ENCODE measurements around the gene NADK2. TPM values are rescaled to one million over a fixed set of nuclear protein-coding genes. Genes with fewer than 3 reads are reported as not detected.
A peak's percentile ranks its signal among the peaks of the same experiment; 100 is the strongest.

NADK2 gene
- total and polyA plus RNA-seq, 5 donors from 2014 or later, result 4.6 to 10.9 (median 7.3) TPM

DNA sequence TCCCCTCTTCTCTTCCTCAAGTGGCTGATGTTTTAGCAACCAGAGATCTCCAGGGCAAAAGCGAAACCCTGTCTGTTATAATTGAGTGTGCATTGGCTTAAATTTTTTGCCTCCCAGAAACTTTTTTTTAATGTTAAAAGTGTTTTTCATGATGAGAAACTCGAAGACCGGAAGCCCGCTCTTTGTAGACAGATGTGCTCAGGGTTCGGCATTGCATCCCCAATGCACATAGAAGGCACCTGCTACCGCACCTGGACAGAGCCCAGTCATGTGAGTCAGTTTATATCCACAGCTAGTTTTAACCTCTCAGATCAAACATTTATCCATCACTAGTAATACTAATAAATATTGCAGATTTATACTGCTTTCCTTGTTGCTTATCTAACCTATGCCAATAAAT is 19.5 kb upstream of the NADK2 start:
- Mint-ChIP-seq H3K4me3 (no peak overlapping the region), H3K4me1 (no peaks in the 10 kb centered on the region), H3K27me3 (peaks cover 11% of the 10 kb centered on the region), H3K27ac (no peak overlapping the region), H3K36me3 (no peaks in the 10 kb centered on the region), H3K9me3 (peaks cover 0 to 1% (median 0%) of the 10 kb centered on the region in 7 donors)
- no peak for DNase-seq
- H3K4me3 ChIP-seq (ENCODE audit: low read depth, low read length), result no peak overlapping the region
- H3K4me1 ChIP-seq (ENCODE audit: control insufficient read depth, insufficient read depth, low read length, poor library complexity, severe bottlenecking), result no peaks in the 10 kb centered on the region
- H3K27ac ChIP-seq (ENCODE audit: insufficient read depth, low read length, poor library complexity, severe bottlenecking), result no peak overlapping the region
- no peaks in the 10 kb centered on the region for H3K36me3 ChIP-seq (ENCODE audit: control insufficient read depth, insufficient read depth, low read length)
- no peaks in the 10 kb centered on the region for H3K9me3 ChIP-seq (ENCODE audit: control insufficient read depth in 2 of 2, low read length in 2 of 2)
- H3K27me3 ChIP-seq (ENCODE audit: control insufficient read depth, insufficient read depth, low read length), result peaks cover 4% of the 10 kb centered on the region
- ATAC-seq (ENCODE audit: low read depth in 2 of 2), result no peak

GRCh38 chr5:36253575-36253974 is 11.8 kb upstream of the NADK2 start:
- H3K4me1 ChIP-seq (ENCODE audit: control insufficient read depth, insufficient read depth, low read length, poor library complexity, severe bottlenecking), result no peaks in the 10 kb centered on the region
- H3K9me3 ChIP-seq (ENCODE audit: control insufficient read depth in 2 of 2, low read length in 2 of 2), result no peaks in the 10 kb centered on the region
- H3K36me3 ChIP-seq (ENCODE audit: control insufficient read depth, insufficient read depth, low read length), result no peaks in the 10 kb centered on the region
- no peak overlapping the region for H3K27ac Mint-ChIP-seq
- peaks cover 0 to 1% (median 0%) of the 10 kb centered on the region in 7 donors for H3K9me3 Mint-ChIP-seq
- no peaks in the 10 kb centered on the region for H3K36me3 Mint-ChIP-seq
- H3K27ac ChIP-seq (ENCODE audit: insufficient read depth, low read length, poor library complexity, severe bottlenecking), result no peak overlapping the region
- DNase-seq (no peak), ATAC-seq (ENCODE audit: low read depth in 2 of 2) (no peak)
- H3K4me3 ChIP-seq (ENCODE audit: low read depth, low read length), result no peak overlapping the region
- no peaks in the 10 kb centered on the region for H3K4me1 Mint-ChIP-seq
- no peak overlapping the region for H3K4me3 Mint-ChIP-seq
- H3K27me3 ChIP-seq (ENCODE audit: control insufficient read depth, insufficient read depth, low read length), result peaks cover 20% of the 10 kb centered on the region
- H3K27me3 Mint-ChIP-seq, result peaks cover 63% of the 10 kb centered on the region

- Histone ChIP-seq H3K27ac (ENCODE audit: insufficient read depth, low read length, poor library complexity, severe bottlenecking) (no peak overlapping the region), H3K9me3 (ENCODE audit: control insufficient read depth in 2 of 2, low read length in 2 of 2) (no peaks in the 10 kb centered on the region), H3K4me3 (ENCODE audit: low read depth, low read length) (no peak overlapping the region), H3K4me1 (ENCODE audit: control insufficient read depth, insufficient read depth, low read length, poor library complexity, severe bottlenecking) (no peaks in the 10 kb centered on the region), H3K27me3 (ENCODE audit: control insufficient read depth, insufficient read depth, low read length) (peaks cover 20% of the 10 kb centered on the region), H3K36me3 (ENCODE audit: control insufficient read depth, insufficient read depth, low read length) (no peaks in the 10 kb centered on the region)
- peaks cover 59% of the 10 kb centered on the region for H3K27me3 Mint-ChIP-seq
- H3K36me3 Mint-ChIP-seq, result no peaks in the 10 kb centered on the region
- no peaks in the 10 kb centered on the region for H3K4me1 Mint-ChIP-seq
- peaks cover 0 to 1% (median 0%) of the 10 kb centered on the region in 7 donors for H3K9me3 Mint-ChIP-seq
- no peak overlapping the region for H3K4me3 Mint-ChIP-seq
- no peak overlapping the region for H3K27ac Mint-ChIP-seq
- no peak for DNase-seq
- no peak for ATAC-seq (ENCODE audit: low read depth in 2 of 2)
Measured at GRCh38 chr5:36252722-36253365, 11.1 kb upstream of the NADK2 start.

- Mint-ChIP-seq H3K36me3 (no peaks in the 10 kb centered on the region), H3K4me1 (no peaks in the 10 kb centered on the region), H3K27me3 (peaks cover 68% of the 10 kb centered on the region), H3K9me3 (peaks cover 0 to 1% (median 0%) of the 10 kb centered on the region in 7 donors), H3K4me3 (no peak overlapping the region), H3K27ac (no peak overlapping the region)
- H3K36me3 ChIP-seq (ENCODE audit: control insufficient read depth, insufficient read depth, low read length), result no peaks in the 10 kb centered on the region
- H3K4me1 ChIP-seq (ENCODE audit: control insufficient read depth, insufficient read depth, low read length, poor library complexity, severe bottlenecking), result no peaks in the 10 kb centered on the region
- H3K27me3 ChIP-seq (ENCODE audit: control insufficient read depth, insufficient read depth, low read length), result peaks cover 18% of the 10 kb centered on the region
- H3K9me3 ChIP-seq (ENCODE audit: control insufficient read depth in 2 of 2, low read length in 2 of 2), result no peaks in the 10 kb centered on the region
- no peak overlapping the region for H3K27ac ChIP-seq (ENCODE audit: insufficient read depth, low read length, poor library complexity, severe bottlenecking)
- ATAC-seq (ENCODE audit: low read depth in 2 of 2) (no peak), DNase-seq (no peak)
- H3K4me3 ChIP-seq (ENCODE audit: low read depth, low read length), result no peak overlapping the region
Measured at GRCh38 chr5:36251218-36251617, 9.5 kb upstream of the NADK2 start.

- Mint-ChIP-seq H3K4me1 (no peaks in the 10 kb centered on the region), H3K4me3 (no peak overlapping the region), H3K27me3 (peaks cover 61% of the 10 kb centered on the region), H3K36me3 (no peaks in the 10 kb centered on the region), H3K9me3 (peaks cover 0 to 1% (median 0%) of the 10 kb centered on the region in 7 donors), H3K27ac (no peak overlapping the region)
- H3K4me3 ChIP-seq (ENCODE audit: low read depth, low read length), result no peak overlapping the region
- DNase-seq (no peak), ATAC-seq (ENCODE audit: low read depth in 2 of 2) (no peak)
- H3K36me3 ChIP-seq (ENCODE audit: control insufficient read depth, insufficient read depth, low read length), result no peaks in the 10 kb centered on the region
- H3K4me1 ChIP-seq (ENCODE audit: control insufficient read depth, insufficient read depth, low read length, poor library complexity, severe bottlenecking), result no peaks in the 10 kb centered on the region
- peaks cover 18% of the 10 kb centered on the region for H3K27me3 ChIP-seq (ENCODE audit: control insufficient read depth, insufficient read depth, low read length)
- H3K27ac ChIP-seq (ENCODE audit: insufficient read depth, low read length, poor library complexity, severe bottlenecking), result no peak overlapping the region
- no peaks in the 10 kb centered on the region for H3K9me3 ChIP-seq (ENCODE audit: control insufficient read depth in 2 of 2, low read length in 2 of 2)
Measured at GRCh38 chr5:36250427-36250826, 8.7 kb upstream of the NADK2 start.

- Histone ChIP-seq H3K27ac (ENCODE audit: insufficient read depth, low read length, poor library complexity, severe bottlenecking) (no peak overlapping the region), H3K9me3 (ENCODE audit: control insufficient read depth in 2 of 2, low read length in 2 of 2) (no peaks in the 10 kb centered on the region), H3K36me3 (ENCODE audit: control insufficient read depth, insufficient read depth, low read length) (no peaks in the 10 kb centered on the region), H3K4me3 (ENCODE audit: low read depth, low read length) (no peak overlapping the region), H3K27me3 (ENCODE audit: control insufficient read depth, insufficient read depth, low read length) (peaks cover 11% of the 10 kb centered on the region), H3K4me1 (ENCODE audit: control insufficient read depth, insufficient read depth, low read length, poor library complexity, severe bottlenecking) (peaks cover 9% of the 10 kb centered on the region)
- Mint-ChIP-seq H3K4me3 (no peak overlapping the region), H3K9me3 (no peaks in the 10 kb centered on the region), H3K27ac (no peak overlapping the region), H3K4me1 (peaks cover 7 to 20% (median 17%) of the 10 kb centered on the region in 4 donors), H3K27me3 (peaks cover 28% of the 10 kb centered on the region), H3K36me3 (no peaks in the 10 kb centered on the region)
- DNase-seq (no peak), ATAC-seq (ENCODE audit: low read depth in 2 of 2) (no peak)
Measured at GRCh38 chr5:36246036-36246800, 4.5 kb upstream of the NADK2 start.

GRCh38 chr5:36244076-36244475 is 2.4 kb upstream of the NADK2 start:
- H3K9me3 Mint-ChIP-seq, result no peaks in the 10 kb centered on the region
- no peaks in the 10 kb centered on the region for H3K36me3 Mint-ChIP-seq

More at GRCh38 chr5:36244076-36244475, 2.4 kb upstream of the NADK2 start:
- Histone ChIP-seq H3K4me1 (ENCODE audit: control insufficient read depth, insufficient read depth, low read length, poor library complexity, severe bottlenecking) (peaks cover 22% of the 10 kb centered on the region), H3K4me3 (ENCODE audit: low read depth, low read length) (no peak overlapping the region), H3K9me3 (ENCODE audit: control insufficient read depth in 2 of 2, low read length in 2 of 2) (no peaks in the 10 kb centered on the region), H3K27me3 (ENCODE audit: control insufficient read depth, insufficient read depth, low read length) (peaks cover 2% of the 10 kb centered on the region), H3K27ac (ENCODE audit: insufficient read depth, low read length, poor library complexity, severe bottlenecking) (no peak overlapping the region), H3K36me3 (ENCODE audit: control insufficient read depth, insufficient read depth, low read length) (no peaks in the 10 kb centered on the region)
- H3K27me3 Mint-ChIP-seq, result peaks cover 12% of the 10 kb centered on the region
- DNase-seq (no peak), ATAC-seq (ENCODE audit: low read depth in 2 of 2) (no peak)
- peaks cover 21 to 35% (median 25%) of the 10 kb centered on the region in 4 donors for H3K4me1 Mint-ChIP-seq
- H3K4me3 Mint-ChIP-seq, result peak overlapping the region in 3 of 4 donors; percentile 3 to 98 (median 88)
- peak overlapping the region; percentile 20 to 92 (median 27) for H3K27ac Mint-ChIP-seq
